ENCODE measurements around the gene SLC35E1. TPM values are rescaled to one million over a fixed set of nuclear protein-coding genes. Genes with fewer than 3 reads are reported as not detected.

Gene SLC35E1
- total and polyA plus RNA-seq, 12 donors: 20.1 to 49.8 (median 37.3) TPM

GRCh38 chr19:16577531-16577985 lies 5.3 kb upstream of the SLC35E1 start:
- H3K36me3 ChIP-seq (replicated peaks in 1 of 2): peaks cover 0 to 33% of the 10 kb centered on the region in 2 donors
- peaks cover 29 to 53% of the 10 kb centered on the region in 2 donors for H3K4me1 ChIP-seq (replicated peaks in 1 of 2)
- no peak for DNase-seq
- H3K27ac ChIP-seq: peak overlapping the region in 3 of 5 donors; percentile 15 to 46 (median 18)
- 66 to 80% (median 74%) methylated on average over 12 to 17 of the region's 17 CpGs for WGBS, 4 donors
- H3K9me3 ChIP-seq (replicated peaks in 1 of 3): no peaks in the 10 kb centered on the region
- TF ChIP-seq CTCF (IDR thresholded peaks at IDR 0.05) (no peak), POLR2A (IDR thresholded peaks at IDR 0.05) (no peak)
- H3K4me3 ChIP-seq: no peak overlapping the region
- H3K27me3 ChIP-seq: no peaks in the 10 kb centered on the region
- intact Hi-C loops (cut with DNase I): loop anchor here (5.0 to 10.0 kb wide), 2 partner anchors 45 to 47 kb away; partner anchors contain the start of gene MED26 (in 1 of the 2)

GRCh38 chr19:16576690-16577530 lies 4.7 kb upstream of the SLC35E1 start:
- Histone ChIP-seq H3K4me1 (replicated peaks in 1 of 2) (peaks cover 29 to 47% of the 10 kb centered on the region in 2 donors), H3K4me3 (no peak overlapping the region), H3K9me3 (replicated peaks in 1 of 3) (no peaks in the 10 kb centered on the region), H3K27ac (peak overlapping the region in 1 of 5 donors; percentile 46), H3K36me3 (replicated peaks in 1 of 2) (peaks cover 0 to 33% of the 10 kb centered on the region in 2 donors), H3K27me3 (no peaks in the 10 kb centered on the region)
- no peak for DNase-seq
- 75 to 88% (median 87%) methylated on average over 4 to 52 of the region's 52 CpGs for WGBS, 4 donors
- intact Hi-C loops (cut with DNase I): loop anchor here (5.0 to 10.0 kb wide), 2 partner anchors 45 to 48 kb away; partner anchors contain the start of gene MED26 (in 1 of the 2)
- TF ChIP-seq CTCF (IDR thresholded peaks at IDR 0.05): no peak
- TF ChIP-seq POLR2A (IDR thresholded peaks at IDR 0.05): no peak

GRCh38 chr19:16575861-16576689 lies 3.9 kb upstream of the SLC35E1 start:
- DNase-seq: no peak
- intact Hi-C loops (cut with DNase I): loop anchor here (5.0 to 10.0 kb wide), 2 partner anchors 46 to 49 kb away; partner anchors contain the start of gene MED26 (in 1 of the 2)
- Histone ChIP-seq H3K36me3 (replicated peaks in 1 of 2) (peaks cover 0 to 33% of the 10 kb centered on the region in 2 donors), H3K4me1 (replicated peaks in 1 of 2) (peaks cover 25 to 45% of the 10 kb centered on the region in 2 donors), H3K9me3 (replicated peaks in 1 of 3) (no peaks in the 10 kb centered on the region), H3K27ac (peak overlapping the region in 1 of 5 donors; percentile 10), H3K4me3 (no peak overlapping the region), H3K27me3 (no peaks in the 10 kb centered on the region)
- WGBS, 4 donors: 78 to 81% (median 80%) methylated on average over 21 to 48 of the region's 48 CpGs
- TF ChIP-seq CTCF (IDR thresholded peaks at IDR 0.05) (no peak), POLR2A (IDR thresholded peaks at IDR 0.05) (no peak)

- peaks cover 0 to 33% of the 10 kb centered on the region in 2 donors for H3K36me3 ChIP-seq (replicated peaks in 1 of 2)
- H3K9me3 ChIP-seq (replicated peaks in 1 of 3): no peaks in the 10 kb centered on the region
- peaks cover 19 to 38% of the 10 kb centered on the region in 2 donors for H3K4me1 ChIP-seq (replicated peaks in 1 of 2)
- H3K27me3 ChIP-seq: no peaks in the 10 kb centered on the region
- 86 to 92% (median 90%) methylated on average over 2 of the region's 2 CpGs for WGBS, 4 donors
- intact Hi-C loops (cut with DNase I): loop anchor here (5.0 to 10.0 kb wide), 2 partner anchors 47 to 50 kb away; partner anchors contain the start of gene MED26 (in 1 of the 2)
- no peak for DNase-seq
- no peak for TF ChIP-seq CTCF (IDR thresholded peaks at IDR 0.05)
- TF ChIP-seq POLR2A (IDR thresholded peaks at IDR 0.05): no peak
- no peak overlapping the region for H3K4me3 ChIP-seq
- no peak overlapping the region for H3K27ac ChIP-seq
Observed at GRCh38 chr19:16575282-16575681, 3.1 kb upstream of the SLC35E1 start.

All from adrenal gland (tissue), 12 donors.